H1 (cell line): ENCODE measurements around the gene DYNC1LI1. TPM values are rescaled to one million over a fixed set of nuclear protein-coding genes. Genes with fewer than 3 reads are reported as not detected.

ENCODE experiments used
- MAX ChIP-seq: IDR thresholded peaks from 2 replicates; pipeline ENCODE4 v1.6.1; 2012; ENCODE audit warnings: inconsistent platforms
- RFX5 ChIP-seq: IDR thresholded peaks from 2 replicates; pipeline ENCODE4 v1.6.1; 2011; ENCODE audit warnings: low read depth, low read length, improper control_type of control experiment, borderline replicate concordance
- RNF2 ChIP-seq: fragments of 200-900, 300-1000 bp; sonication (generic); IDR thresholded peaks from 2 replicates; pipeline ENCODE4 v1.7.1; 2016; ENCODE audit warnings: borderline replicate concordance, low read depth, mild to moderate bottlenecking, antibody characterized with exemption, low read length; ENCODE audit not compliant: poor library complexity, severe bottlenecking; ENCODE audit errors: missing control alignments
- SRF ChIP-seq: IDR thresholded peaks from 2 replicates; pipeline ENCODE4 v1.6.1; 2011; ENCODE audit warnings: mild to moderate bottlenecking, low read depth, low read length, moderate library complexity
- polyA plus RNA-seq, 7 experiments: library from polyadenylated mRNA; depleted of rRNA in 3 of 7; stranded (reverse) in 5 of 7; unstranded in 2 of 7; fragments of >200 nt in 5 of 7; fragments of 200-250 nt in 2 of 7; gene quantifications; 1 replicate in 5 of 7; 2 replicates in 1 of 7; 4 replicates in 1 of 7; pipeline versions ENCODE4 v1.2.1 to v1.2.3, GENCODE V29; 2011 to 2013; ENCODE audit warnings: missing spikeins in 2 of 7, mixed read lengths in 2 of 7
- total RNA-seq: library from RNA; stranded (reverse); fragmentation: NEBNext Ultra II Directional; extraction: Animal tissue kit (Norgen Biotek cat#: 25700); gene quantifications from 2 replicates; pipeline ENCODE4 v1.2.1, GENCODE V29; 2021

Gene DYNC1LI1
- total and polyA plus RNA-seq, 2 of the 8 experiments (the other 6 are each of a cell fraction or from before 2014, with no cell fraction given), result 13.6 to 45.1 TPM

GRCh38 chr3:32483772-32484171 lies 86.9 kb downstream of the DYNC1LI1 start (continued):
- TF ChIP-seq SRF, result no peak
- no peak for TF ChIP-seq RFX5
- no peak for TF ChIP-seq RNF2
- TF ChIP-seq MAX, result no peak
